Fibroblast of lung (primary cell): ENCODE results near the gene SLC16A2. TPM values are rescaled to one million over a fixed set of nuclear protein-coding genes. Genes with fewer than 3 reads are reported as not detected.

Experiments
- DNase-seq, 2 donors: peaks; one replicate each; pipeline versions ENCODE4 v3.0.0 to v3.0.0-alpha.2; 2010; ENCODE audit warnings: low read depth in 2 of 2
- H2AFZ ChIP-seq: 2 replicates; pipeline ENCODE4 v1.5.1; 2012; ENCODE audit warnings: low read length, control low read depth, inconsistent platforms
- H3K27ac ChIP-seq: 2 replicates; pipeline ENCODE4 v1.5.1; 2011; ENCODE audit warnings: low read length, control low read depth; ENCODE audit not compliant: insufficient read depth
- H3K27me3 ChIP-seq: 2 replicates; pipeline ENCODE4 v1.5.1; 2011; ENCODE audit warnings: mild to moderate bottlenecking, low read length; ENCODE audit not compliant: control insufficient read depth, insufficient read depth
- H3K36me3 ChIP-seq: 2 replicates; pipeline ENCODE4 v1.5.1; 2011; ENCODE audit warnings: low read length; ENCODE audit not compliant: control insufficient read depth, insufficient read depth
- H3K4me1 ChIP-seq: 2 replicates; pipeline ENCODE4 v1.5.1; 2011; ENCODE audit warnings: low read length; ENCODE audit not compliant: control insufficient read depth, insufficient read depth; ENCODE audit errors: extremely low read depth
- H3K4me2 ChIP-seq: 2 replicates; pipeline ENCODE4 v1.5.1; 2011; ENCODE audit warnings: low read length, control low read depth; ENCODE audit not compliant: insufficient read depth; ENCODE audit errors: extremely low read depth
- H3K4me3 ChIP-seq, 4 experiments: fragments of 200-600 bp in 1 of 4; sonication (generic) in 1 of 4; replicated peaks in 1 of 4; 2 replicates each; pipeline ENCODE4 v1.5.1; 2011 to 2016; ENCODE audit warnings: low read length in 4 of 4, low read depth in 3 of 4, mild to moderate bottlenecking in 3 of 4, control low read depth in 2 of 4, inconsistent platforms in 1 of 4, mixed read lengths in 1 of 4; ENCODE audit not compliant: insufficient read depth in 1 of 4; ENCODE audit errors: control extremely low read depth in 1 of 4
- H3K79me2 ChIP-seq: 2 replicates; pipeline ENCODE4 v1.5.1; 2012; ENCODE audit warnings: mild to moderate bottlenecking, low read length, inconsistent platforms; ENCODE audit not compliant: control insufficient read depth, insufficient read depth
- H3K9ac ChIP-seq: 2 replicates; pipeline ENCODE4 v1.5.1; 2011; ENCODE audit warnings: mild to moderate bottlenecking, low read length, control low read depth; ENCODE audit not compliant: insufficient read depth
- H3K9me3 ChIP-seq: 2 replicates; pipeline ENCODE4 v1.5.1; 2012; ENCODE audit warnings: low read depth, low read length; ENCODE audit not compliant: control insufficient read depth, insufficient read depth
- H4K20me1 ChIP-seq: 2 replicates; pipeline ENCODE4 v1.5.1; 2011; ENCODE audit warnings: low read length; ENCODE audit not compliant: control insufficient read depth, insufficient read depth; ENCODE audit errors: extremely low read depth
- EZH2 ChIP-seq: IDR thresholded peaks from 2 replicates; pipeline ENCODE4 v1.5.1; 2012; ENCODE audit warnings: low read length, control low read depth, mild to moderate bottlenecking; ENCODE audit errors: missing control alignments
- polyA plus RNA-seq, 2 donors: library from polyadenylated mRNA; depleted of rRNA in 1 of 2; stranded (reverse) in 1 of 2; unstranded in 1 of 2; fragments of >200 nt; gene quantifications; 2 replicates each; pipeline ENCODE4 v1.2.1, GENCODE V29; 2011 to 2012; ENCODE audit warnings: missing spikeins in 1 of 2
- total RNA-seq: library from RNA; depleted of rRNA; stranded (reverse); fragments of >200 nt; gene quantifications from 2 replicates; pipeline ENCODE4 v1.2.1, GENCODE V29; 2014
- TF ChIP-seq, protein P1 (sequence below), 2 donors: IDR thresholded peaks in 1 of 2; conservative IDR thresholded peaks in 1 of 2; 1 replicate in 1 of 2; 2 replicates in 1 of 2; pipeline ENCODE4 v1.5.1; 2011 to 2012; ENCODE audit warnings: low read length in 2 of 2, control low read depth in 1 of 2, inconsistent platforms in 1 of 2, low read depth in 1 of 2, mild to moderate bottlenecking in 1 of 2

The SLC16A2 gene
- total and polyA plus RNA-seq, 2 donors (not counting 1 experiment from before 2014, with no cell fraction given) = 7.8 to 27.2 TPM

DNA sequence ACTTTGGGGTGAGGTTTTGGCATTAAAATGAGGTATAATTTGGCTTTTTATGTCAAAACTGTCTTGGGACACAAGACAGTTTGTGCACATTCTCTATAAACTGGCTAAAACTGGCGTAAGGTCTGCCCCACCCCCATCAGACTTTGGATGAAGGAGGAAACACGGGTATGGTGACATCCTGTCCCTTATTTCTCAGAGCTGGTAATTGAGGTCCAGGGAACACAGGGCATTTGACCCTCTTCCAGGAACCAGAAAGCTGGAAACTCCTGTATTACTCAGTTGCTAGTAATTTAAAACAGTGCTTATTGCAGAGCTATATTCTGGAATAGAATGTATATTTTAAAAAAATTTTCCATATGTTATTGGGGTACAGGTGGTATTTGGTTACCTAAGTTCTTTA lies 78.8 kb downstream of the SLC16A2 start:
- DNase-seq = no peak
- H3K36me3 ChIP-seq = no peaks in the 10 kb centered on the region
- H3K4me2 ChIP-seq = no peak overlapping the region
- no peak overlapping the region for H2AFZ ChIP-seq
- H3K27ac ChIP-seq = no peak overlapping the region
- no peaks in the 10 kb centered on the region for H3K79me2 ChIP-seq
- H3K9ac ChIP-seq = no peak overlapping the region
- H4K20me1 ChIP-seq = no peaks in the 10 kb centered on the region
- H3K4me3 ChIP-seq = no peak overlapping the region
- no peaks in the 10 kb centered on the region for H3K27me3 ChIP-seq
- TF ChIP-seq, protein P1, sequence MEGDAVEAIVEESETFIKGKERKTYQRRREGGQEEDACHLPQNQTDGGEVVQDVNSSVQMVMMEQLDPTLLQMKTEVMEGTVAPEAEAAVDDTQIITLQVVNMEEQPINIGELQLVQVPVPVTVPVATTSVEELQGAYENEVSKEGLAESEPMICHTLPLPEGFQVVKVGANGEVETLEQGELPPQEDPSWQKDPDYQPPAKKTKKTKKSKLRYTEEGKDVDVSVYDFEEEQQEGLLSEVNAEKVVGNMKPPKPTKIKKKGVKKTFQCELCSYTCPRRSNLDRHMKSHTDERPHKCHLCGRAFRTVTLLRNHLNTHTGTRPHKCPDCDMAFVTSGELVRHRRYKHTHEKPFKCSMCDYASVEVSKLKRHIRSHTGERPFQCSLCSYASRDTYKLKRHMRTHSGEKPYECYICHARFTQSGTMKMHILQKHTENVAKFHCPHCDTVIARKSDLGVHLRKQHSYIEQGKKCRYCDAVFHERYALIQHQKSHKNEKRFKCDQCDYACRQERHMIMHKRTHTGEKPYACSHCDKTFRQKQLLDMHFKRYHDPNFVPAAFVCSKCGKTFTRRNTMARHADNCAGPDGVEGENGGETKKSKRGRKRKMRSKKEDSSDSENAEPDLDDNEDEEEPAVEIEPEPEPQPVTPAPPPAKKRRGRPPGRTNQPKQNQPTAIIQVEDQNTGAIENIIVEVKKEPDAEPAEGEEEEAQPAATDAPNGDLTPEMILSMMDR (conservative IDR thresholded peaks at IDR 0.05 in 1 of 2, IDR thresholded peaks at IDR 0.05 in 1 of 2; ENCODE audit: low read depth in 1 of 2, low read length in 2 of 2) = no peak
- TF ChIP-seq EZH2 = no peak
- no peaks in the 10 kb centered on the region for H3K9me3 ChIP-seq
- H3K4me1 ChIP-seq = no peaks in the 10 kb centered on the region

DNA sequence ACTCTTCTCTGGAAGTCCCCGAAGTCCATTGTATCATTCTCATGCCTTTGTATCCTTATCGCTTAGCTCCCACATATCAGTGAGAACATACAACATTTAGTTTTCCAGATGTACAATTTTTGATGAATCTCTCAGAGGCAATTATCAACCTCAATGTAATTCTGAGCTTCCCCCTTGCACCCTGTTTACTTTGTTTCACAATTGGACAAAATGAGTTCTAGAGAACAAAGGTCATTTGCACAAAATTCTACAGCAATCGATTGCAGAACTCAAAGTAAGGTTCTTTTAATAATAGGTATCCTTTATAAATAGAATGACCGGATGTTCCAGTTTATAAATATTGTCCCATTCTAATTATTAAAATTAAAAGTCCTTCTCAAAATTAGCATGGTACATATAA lies 79.3 kb downstream of the SLC16A2 start:
- Histone ChIP-seq H3K9ac (no peak overlapping the region), H3K9me3 (no peaks in the 10 kb centered on the region), H3K27me3 (no peaks in the 10 kb centered on the region), H2AFZ (no peak overlapping the region), H3K4me1 (no peaks in the 10 kb centered on the region), H4K20me1 (no peaks in the 10 kb centered on the region), H3K36me3 (no peaks in the 10 kb centered on the region), H3K4me2 (no peak overlapping the region), H3K4me3 (no peak overlapping the region), H3K79me2 (no peaks in the 10 kb centered on the region), H3K27ac (no peak overlapping the region)
- no peak for TF ChIP-seq EZH2
- TF ChIP-seq, protein P1 (conservative IDR thresholded peaks at IDR 0.05 in 1 of 2, IDR thresholded peaks at IDR 0.05 in 1 of 2; ENCODE audit: low read depth in 1 of 2, low read length in 2 of 2) = no peak
- DNase-seq = no peak

DNA sequence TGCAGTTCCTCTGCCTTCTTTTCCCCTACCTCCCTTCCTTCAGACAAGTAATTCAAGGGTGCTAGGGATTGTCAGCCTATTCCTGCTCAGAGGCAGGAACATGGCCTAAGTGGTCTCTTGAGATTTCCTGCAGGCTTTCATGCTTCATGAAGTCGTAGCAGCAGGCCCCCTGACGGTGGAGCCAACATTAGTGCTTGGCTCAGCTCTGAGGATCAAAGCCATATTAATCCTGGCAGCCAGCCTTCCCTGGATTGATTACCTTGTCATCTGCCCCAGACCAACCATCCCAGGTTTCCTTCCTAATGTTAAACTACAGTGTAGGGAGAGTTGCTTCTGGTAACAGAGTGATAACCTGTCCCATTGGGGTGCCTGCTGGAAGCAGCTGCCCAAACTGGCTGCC lies 84.1 kb downstream of the SLC16A2 start:
- TF ChIP-seq, protein P1 (conservative IDR thresholded peaks at IDR 0.05 in 1 of 2, IDR thresholded peaks at IDR 0.05 in 1 of 2; ENCODE audit: low read depth in 1 of 2, low read length in 2 of 2) = no peak
- no peak for TF ChIP-seq EZH2
- no peak overlapping the region for H3K27ac ChIP-seq

More for the DNA sequence above, 84.1 kb downstream of the SLC16A2 start:
- H3K9me3 ChIP-seq = no peaks in the 10 kb centered on the region
- H3K9ac ChIP-seq = no peak overlapping the region
- no peaks in the 10 kb centered on the region for H3K36me3 ChIP-seq
- H3K4me2 ChIP-seq = no peak overlapping the region
- no peak overlapping the region for H2AFZ ChIP-seq
- H4K20me1 ChIP-seq = no peaks in the 10 kb centered on the region
- no peaks in the 10 kb centered on the region for H3K27me3 ChIP-seq
- H3K4me3 ChIP-seq = no peak overlapping the region
- no peaks in the 10 kb centered on the region for H3K4me1 ChIP-seq
- DNase-seq = no peak
- H3K79me2 ChIP-seq = no peaks in the 10 kb centered on the region
